HG03039 (cell line): ENCODE data around the gene EEF1G.
A peak's percentile ranks its signal among the peaks of the same experiment; 100 is the strongest.
"Not testable (repeated sequence)": the region's sequence is repeated elsewhere in the genome, so short reads cannot be mapped to it uniquely, and the experiment has no call there.

Experiments used
- ATAC-seq: cut with Tn5 transposase; IDR thresholded peaks from one replicate; pipeline ENCODE4 v1.9.1; 2021; ENCODE audit warnings: mild to moderate bottlenecking, moderate library complexity; ENCODE audit not compliant: unreplicated experiment

Gene EEF1G, protein sequence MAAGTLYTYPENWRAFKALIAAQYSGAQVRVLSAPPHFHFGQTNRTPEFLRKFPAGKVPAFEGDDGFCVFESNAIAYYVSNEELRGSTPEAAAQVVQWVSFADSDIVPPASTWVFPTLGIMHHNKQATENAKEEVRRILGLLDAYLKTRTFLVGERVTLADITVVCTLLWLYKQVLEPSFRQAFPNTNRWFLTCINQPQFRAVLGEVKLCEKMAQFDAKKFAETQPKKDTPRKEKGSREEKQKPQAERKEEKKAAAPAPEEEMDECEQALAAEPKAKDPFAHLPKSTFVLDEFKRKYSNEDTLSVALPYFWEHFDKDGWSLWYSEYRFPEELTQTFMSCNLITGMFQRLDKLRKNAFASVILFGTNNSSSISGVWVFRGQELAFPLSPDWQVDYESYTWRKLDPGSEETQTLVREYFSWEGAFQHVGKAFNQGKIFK

DNA sequence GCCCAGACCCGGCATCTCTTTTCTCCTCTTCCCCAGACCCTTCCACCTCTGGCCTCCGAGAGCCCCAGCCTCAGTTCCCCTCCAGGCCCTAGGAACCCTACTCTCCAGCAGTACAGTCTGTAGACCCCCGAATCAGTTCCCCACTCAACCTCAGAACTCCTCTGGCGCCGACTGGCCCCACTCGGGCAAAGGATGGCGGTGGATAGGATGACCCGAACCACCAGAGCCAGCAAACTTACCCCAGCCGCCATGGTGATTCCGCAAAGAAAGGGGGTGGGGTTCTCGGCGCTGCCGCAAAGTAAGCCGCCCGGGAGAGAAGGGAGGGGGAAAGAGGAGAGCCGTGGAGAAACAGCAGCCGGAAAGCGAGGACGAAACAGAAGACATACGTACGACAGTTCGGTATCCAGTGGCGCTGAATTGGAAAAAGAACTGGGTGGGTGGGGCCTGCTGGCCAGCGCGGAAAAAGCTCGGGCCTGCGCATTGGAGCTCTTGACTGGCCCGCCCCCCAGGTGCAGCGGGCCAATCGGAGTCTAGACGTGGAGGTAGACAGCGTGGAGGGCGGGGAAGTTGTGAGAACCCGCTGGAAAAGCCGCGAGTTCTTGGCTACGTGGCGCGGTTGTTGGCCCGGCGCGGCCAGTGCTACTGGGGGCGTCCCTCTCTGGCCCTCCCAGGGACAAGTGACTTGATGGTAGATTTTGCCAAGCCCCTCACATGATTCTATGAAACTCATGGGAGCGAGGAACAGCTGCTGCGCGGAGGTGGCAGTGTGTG is at the start of gene EEF1G:
EEF1G (minus strand) TSS at position 300 of the 771 bp plus-strand sequence; CDS start at position 251, 49 bp downstream.
- peak; percentile 85 for ATAC-seq

DNA sequence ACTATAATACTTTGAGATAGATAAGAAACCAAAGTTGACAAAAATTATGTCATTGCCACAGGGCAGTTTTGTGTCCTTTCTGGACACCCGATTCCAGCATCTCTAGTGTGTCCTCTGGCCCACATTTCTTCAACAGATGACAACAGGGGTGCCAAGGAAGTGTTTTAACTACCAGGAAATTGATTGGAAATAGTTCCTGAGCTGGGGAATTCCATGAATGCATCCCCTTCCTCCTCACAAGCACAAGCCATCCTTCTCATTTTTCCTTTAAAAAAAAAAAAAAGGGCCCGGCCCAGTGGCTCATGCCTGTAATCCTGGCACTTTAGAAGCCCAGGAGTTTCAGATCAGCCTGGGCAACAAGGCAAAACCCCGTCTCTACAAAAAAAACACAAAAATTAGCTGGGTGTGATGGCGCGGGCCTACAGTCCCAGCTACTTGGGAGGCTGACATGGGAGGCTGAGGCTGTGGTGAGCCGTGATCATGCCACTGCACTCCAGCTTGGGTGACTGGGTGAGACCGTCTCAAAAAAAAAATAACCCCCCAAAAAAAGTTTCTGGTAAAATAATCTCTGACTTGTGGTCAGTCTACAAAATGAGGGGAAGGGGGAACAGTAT is 48.9 kb upstream of the EEF1G start:
- no peak for ATAC-seq

DNA sequence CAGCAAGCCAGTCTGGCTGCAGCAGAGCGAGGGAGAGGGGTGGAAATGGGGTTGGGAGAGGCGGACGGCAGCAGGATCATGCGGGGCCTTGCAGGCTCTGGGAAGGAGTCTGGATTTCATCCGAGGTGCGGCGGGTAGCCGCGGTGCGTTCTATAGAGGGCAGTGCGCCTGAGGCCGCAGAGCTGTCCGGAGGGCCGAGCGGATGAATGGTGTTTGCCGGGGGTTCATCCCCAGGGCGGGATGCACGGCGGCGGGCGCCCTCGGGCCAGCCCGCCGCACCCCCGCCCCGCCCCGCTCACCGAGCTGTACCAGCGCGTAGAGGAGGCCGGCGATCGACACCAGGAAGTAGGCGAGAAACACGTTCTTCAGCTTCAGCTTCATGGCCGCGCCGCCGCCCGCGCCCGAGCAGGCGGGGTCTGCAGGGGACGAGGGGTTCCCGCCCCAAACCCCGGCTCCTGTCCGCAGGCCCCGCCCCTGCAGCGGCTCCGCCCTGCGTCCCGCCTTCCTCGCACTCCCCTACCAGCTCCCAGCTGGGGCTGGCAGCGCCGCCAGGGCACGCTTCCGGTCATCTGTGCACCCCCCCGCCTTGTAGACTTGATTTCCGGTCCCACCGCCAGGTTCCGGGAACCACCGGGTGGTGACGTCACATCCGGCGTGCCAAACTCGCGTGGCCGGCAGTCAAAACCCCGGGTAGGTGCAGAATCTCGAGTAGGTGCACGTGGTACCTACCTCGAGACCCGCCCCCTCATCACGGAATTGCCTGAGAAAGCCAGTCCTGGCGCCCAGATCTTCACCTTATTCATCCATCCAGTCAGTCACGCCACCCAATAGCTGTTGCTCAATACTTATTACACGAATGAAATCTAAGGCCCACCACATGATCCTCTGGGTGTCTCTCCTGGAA is 48.1 kb upstream of the EEF1G start, which contains the start of gene B3GAT3:
B3GAT3 (minus strand) TSS at position 420 of the 904 bp plus-strand sequence; CDS start at position 381, 39 bp downstream.
- peak; percentile 88 for ATAC-seq

DNA sequence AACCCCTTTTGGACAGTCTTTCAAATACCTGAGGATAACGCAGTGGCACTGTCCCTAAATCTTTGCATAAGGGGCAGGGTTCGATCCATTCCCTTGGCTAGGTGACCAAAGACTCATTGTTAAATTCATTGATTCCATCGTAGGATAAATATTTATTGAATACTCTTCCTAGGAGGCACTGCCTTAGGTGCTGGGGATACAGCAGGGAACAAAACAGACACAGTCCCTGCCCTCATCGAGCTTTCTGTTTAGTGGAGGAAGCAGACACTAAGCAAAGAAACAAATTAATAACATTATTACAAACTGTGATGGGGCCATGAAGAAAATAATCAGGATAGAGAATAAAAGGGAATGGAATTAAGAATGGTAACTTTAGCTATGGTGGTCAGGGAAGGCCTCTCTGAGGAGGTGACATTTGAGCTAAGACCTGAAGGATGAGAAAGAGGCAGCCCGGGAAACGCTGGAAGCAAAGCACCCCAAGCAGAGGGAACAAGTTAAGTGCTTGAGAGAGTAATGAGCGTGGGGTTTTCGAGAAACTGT is 47.4 kb upstream of the EEF1G start:
- no peak for ATAC-seq

DNA sequence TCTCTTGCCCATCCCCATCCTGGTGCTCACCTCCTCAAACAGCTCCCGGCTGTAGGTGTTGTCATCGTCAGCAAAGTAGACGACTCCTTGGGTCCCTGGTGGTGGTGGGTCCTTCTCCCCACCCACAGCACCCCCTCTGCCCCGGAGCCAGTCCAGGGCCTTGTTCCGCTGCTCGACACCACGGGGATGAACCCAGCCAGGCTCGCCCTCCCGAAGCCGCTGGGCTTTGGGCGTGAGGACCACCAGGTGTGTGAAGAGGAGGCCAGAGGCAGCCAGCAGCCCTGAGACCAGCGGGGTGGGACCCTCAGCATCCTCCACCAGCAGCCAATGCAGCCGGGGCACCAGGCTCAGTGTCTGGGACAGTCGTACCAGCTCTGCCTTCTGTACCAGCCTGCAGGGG is 43.3 kb upstream of the EEF1G start:
- ATAC-seq, result not testable (repeated sequence)

DNA sequence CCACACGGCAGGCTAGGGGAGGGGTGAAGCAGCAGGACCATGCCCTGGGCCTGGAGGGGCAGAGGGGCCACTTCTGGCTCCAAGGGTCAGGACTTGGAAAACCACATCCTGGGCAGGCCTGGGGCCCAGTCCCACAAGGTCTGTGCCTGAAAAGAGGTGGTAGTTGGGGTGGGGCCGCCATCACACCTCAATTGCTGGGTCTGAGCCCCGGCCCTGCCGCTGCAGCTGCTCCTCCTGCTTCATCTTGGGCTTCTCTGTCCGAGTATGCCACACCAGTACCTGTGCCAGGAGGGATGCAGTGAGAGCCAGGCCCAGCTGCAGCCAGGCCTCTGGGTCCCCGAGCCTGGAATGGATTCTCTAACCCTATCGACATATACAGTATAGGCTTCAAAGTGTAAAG is 41.8 kb upstream of the EEF1G start:
- ATAC-seq, result no peak

DNA sequence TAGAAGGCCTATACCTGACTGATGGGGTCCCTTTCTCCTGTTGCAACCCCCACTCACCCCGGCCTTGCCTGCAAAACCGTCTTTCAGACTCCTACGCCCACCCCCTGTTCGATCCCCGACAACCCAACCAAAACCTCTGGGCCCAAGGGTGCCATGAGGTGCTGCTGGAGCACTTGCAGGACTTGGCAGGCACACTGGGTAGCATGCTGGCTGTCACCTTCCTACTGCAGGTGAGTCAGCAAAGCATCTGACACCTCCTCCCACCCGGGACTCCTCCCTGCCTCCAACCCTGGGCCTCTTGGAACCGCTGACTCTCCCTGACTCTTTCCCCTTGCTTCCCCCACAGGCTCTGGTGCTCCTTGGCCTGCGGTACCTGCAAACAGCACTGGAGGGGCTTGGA is 40.6 kb upstream of the EEF1G start:
- ATAC-seq, result no peak

DNA sequence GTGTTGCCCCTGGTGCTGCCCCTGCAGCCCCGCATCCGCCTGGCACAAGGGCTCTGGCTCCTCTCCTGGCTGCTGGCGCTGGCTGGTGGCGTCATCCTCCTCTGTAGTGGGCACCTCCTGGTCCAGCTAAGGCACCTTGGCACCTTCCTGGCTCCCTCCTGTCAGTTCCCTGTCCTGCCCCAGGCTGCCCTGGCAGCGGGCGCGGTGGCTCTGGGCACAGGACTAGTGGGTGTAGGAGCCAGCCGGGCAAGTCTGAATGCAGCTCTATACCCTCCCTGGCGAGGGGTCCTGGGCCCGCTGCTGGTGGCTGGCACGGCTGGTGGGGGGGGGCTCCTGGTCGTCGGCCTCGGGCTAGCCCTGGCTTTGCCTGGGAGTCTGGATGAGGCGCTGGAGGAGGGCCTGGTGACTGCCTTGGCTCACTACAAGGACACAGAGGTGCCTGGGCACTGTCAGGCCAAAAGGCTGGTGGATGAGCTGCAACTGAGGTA is 39.6 kb upstream of the EEF1G start:
- ATAC-seq, result no peak

DNA sequence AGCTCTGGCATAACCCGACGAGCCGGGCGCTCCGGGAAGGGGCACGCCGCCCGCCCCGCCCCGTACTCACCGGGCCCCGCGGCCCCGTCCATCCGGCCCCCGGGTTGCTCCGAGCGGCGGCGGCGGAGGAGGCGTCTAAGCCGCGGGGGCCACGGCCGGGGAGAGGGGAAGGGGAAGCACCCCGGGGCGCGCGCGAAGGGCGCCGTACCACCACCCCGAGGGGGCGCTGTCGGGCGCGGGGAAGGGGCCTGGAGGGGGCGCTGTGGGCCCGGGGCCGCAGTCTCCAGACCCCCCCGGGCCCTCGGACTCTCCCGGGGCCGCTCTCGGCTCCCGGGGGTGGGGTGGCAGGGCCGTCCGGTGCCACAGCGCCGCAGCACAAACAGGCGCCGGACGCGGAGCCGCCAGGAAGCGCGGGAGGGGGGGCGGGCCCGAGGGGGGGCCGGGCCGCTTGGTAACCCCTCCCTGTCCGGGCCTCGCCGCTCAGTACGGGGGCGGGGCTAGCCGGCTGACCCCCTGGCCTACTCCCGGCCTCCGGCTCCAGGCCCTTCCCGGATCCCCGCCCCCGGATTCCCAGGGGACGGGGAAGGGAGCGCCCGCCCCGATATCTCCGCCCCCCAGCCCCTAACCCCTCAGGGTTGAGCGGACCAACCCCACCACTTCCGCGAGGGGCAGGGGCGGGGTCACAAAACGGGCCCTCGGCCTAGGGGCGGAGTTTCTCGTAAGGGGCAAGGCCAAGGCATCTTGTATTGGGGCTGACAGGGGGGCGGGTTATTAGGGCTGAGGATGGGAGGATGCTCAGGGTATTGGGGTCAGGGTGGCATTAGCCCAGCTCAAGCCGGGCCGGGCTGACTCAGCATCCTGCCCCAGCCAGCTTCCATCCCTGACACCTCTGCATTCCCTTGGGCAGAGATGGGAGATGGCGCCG is 38.9 kb upstream of the EEF1G start, which contains the start of the genes EML3 and ROM1:
EML3 (minus strand) TSS at position 410 of the 925 bp plus-strand sequence; CDS start at position 92, 318 bp downstream.
ROM1 (plus strand) TSS at position 892 of the 925 bp plus-strand sequence; CDS start at position 917, 25 bp downstream.
- ATAC-seq, result peak; percentile 56

DNA sequence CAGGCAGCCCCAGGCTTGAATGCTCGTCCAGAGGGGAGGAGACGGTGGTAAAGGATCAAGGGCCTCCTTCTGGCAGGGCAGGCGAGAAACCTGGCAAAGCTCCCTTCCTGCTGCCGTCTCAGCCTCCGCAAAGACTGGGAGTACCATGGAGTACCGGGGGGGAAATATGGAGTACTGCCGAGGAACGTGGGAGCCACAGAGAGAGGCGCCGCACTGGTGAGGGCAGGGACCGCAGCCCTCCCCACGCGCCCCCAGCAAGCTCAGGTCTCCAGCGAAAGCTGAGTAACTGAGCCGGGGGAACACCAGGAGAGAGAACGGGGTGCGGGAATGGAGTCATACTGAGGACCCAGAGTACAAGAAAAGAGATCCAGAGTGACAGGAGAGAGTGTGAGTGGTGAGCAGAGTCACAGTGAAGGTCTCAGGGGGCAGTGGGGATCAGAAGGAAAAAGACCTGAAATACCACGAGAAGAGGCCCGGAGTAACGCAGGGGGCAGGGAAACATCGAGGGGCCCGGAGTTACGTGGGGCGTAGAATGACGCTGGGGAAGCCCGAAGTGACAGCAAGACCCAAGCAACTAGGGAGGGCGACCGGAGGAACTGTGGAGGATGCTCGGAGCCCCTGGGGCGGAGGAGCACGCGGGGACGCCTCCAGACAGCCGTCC is 38.1 kb upstream of the EEF1G start:
- no peak for ATAC-seq

DNA sequence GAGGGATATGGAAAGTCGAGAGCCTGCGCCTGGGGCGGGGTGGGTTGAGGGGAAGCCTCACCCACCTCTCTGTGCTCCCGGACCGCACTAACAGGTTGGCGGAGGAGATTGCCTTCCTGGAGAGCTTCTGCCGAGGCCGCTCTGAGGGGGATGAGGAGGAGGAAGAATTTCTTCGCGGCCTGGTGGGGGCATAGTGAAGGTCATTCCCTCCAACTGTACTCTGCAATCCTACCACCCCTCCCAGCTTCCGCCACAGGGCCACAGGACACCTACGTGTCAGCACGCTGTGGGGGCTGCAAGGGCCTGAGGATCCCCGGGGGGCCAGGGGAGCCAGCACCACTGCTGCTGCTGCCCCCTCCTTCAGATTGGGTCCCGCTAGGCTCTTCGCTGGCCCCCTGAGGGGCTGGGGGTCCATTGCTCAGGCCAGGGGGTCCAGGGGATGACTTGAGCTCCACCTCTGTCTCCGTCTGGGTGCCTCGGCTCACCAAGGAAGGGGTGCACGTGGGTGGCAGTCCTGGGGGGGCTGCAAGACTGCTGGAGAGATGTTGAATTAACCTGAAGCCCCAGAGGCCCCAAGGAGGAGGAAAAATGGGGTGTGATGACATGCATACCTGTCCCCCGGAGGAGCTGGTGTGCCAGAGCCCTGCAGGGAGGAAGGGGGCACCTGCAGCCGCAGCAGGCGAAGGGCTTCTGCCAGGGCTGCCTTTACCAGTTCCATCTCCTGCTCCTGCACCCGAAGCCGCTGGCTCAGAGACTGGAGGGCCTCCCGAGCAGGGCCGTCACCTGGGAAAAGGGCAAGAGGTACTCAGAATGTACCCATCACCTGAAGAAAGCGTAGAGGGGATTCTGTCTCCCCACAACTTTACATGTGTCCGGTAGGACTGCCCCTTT is 37.4 kb upstream of the EEF1G start:
- no peak for ATAC-seq

DNA sequence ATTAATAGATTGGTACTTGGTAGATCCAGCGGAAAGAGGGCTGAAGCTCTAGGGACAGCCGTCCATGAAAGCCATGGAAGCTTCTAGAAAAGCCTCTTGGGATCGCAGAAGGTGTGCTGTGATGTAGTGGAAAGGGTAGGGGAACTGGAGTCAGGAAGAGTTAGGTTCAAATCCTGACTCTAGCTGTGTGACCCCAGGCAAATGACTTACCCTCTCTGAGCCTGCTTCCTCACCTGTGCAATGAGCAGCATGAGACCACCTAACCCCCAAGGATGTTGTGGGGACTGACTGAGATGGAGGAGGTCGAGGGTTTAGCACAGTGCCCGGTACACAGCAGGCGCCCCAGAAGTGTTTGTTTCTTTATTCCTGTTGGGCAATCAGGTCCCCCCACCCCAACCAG is 36.7 kb upstream of the EEF1G start:
- ATAC-seq, result no peak

DNA sequence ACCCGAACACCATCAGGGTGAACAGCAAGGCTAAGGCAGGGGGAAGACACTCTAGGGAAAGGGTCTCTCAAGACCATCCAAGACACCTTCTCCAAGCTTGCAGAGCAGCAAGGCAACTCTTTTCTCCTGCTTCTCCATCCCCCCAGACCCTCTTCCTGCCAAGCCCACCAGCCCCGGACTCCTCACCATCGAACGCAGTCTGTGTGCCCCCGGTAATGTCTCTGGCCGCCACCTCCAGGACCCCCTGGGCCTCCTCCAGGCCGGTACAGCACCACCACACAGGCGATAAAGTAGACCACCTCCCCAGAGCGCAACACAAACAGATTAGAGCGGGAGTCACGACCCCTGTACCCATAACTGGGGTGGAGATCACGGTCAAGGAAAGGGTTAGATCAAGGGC is 35.1 kb upstream of the EEF1G start:
- ATAC-seq, result no peak

DNA sequence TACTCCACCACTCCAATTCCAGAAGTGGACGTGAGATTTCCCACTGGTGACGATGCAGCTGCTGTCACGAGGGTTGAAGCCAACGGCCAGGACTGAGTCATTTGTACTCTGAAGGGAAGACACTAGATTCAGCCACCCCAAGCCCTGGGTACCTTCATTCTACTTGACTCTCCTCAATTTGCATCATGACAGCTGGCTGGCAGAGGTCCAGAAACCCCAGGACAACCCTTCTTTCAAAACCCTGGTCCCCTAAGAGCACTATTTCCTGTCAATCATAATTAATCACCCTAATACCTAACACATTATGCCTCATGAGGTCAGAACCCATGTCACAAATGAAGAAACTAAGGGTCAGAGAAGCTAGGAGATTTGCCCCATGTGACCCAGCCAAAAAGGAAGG is 34.0 kb upstream of the EEF1G start:
- no peak for ATAC-seq

DNA sequence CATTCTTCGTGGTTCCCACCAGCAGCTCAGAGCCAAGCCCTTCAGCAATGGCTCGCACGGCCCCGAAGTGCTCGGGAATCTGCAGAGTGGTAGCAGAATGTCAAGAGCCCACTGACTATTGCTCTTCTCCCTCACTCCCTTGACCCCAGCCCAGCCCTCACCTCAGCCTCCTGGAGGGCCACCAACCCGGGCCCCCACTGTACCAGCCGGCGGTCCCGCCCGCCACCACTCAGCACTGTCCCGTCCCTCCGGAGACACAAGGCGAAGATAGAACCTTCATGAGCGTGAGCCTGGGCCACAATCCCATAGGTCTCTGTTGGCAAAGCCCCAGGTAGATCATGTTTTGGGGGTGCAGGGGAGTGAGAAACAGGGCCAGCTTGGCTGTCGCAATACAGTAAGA is 32.2 kb upstream of the EEF1G start:
- no peak for ATAC-seq

DNA sequence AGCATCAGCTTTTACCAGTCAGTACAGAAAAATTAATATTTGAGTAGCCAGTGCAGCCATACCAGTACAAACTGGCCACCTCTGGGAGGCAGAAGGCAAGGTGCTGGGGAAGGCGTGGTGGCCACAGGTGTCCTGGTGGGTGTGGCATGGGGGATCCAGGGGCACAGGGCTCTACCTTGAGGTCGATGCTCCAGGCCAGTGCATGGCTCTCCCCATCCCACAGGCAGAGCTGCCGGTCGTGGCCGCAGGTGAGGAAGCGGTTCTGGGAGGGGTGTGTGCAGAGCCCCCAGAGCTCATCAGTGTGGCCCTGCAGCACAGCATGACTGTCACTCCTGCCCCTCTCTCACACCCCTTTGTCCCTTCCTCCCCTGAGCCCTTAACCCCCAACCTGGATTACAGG is 31.8 kb upstream of the EEF1G start:
- ATAC-seq, result no peak

DNA sequence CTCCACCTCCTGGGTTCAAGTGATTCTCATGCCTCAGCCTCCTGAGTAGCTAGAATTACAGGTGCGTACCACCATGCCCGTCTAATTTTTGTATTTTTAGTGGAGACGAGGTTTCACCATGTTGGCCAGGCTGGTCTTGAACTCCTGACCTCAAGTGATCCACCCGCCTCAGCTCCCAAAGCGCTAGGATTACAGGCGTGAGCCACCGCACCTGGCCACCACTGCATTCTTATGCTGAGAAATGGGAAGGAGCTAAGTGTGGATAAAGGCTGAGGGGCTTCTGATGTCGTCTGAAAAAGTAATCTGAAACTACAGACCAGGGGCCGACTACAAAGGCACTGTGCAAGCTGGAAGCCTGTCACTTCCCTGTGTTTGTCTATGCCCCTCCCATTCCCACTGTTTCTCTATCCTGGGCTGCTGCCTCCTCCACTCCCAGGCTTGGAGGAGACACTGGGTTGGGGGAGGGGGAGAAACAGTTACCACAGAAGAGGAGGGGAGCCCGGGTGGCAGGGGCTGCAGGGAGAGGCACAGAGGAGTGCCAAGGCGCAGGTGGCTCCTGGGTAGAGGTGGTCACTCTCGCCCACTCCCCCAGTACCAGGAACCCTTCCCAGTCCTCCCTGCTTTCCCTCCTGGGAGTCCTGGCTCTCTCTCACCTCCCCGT is 30.9 kb upstream of the EEF1G start:
- no peak for ATAC-seq
